Sciatic nerve (tissue), 2 donors: Measurements from ENCODE around the gene FAM193B. TPM values are rescaled to one million over a fixed set of nuclear protein-coding genes. Genes with fewer than 3 reads are reported as not detected.

Experiments used
- ATAC-seq: fragments of 200-7000 bp; cut with Tn5 transposase; one replicate; pipeline ENCODE4 v1.9.1; 2020; ENCODE audit warnings: mild to moderate bottlenecking, moderate library complexity
- DNase-seq: peaks from one replicate; pipeline ENCODE4 v3.0.0-alpha.2; 2020; ENCODE audit warnings: low spot score
- intact Hi-C: fragments of 100-400 bp; cut with DNase I; formaldehyde crosslinking; loops from one replicate; pipeline ENCODE4 v1.14.2; 2022
- total RNA-seq: library from RNA; stranded (reverse); fragmentation: NEBNext Ultra II Directional; extraction: Animal tissue kit (Norgen Biotek cat#: 25700); gene quantifications from one replicate; pipeline ENCODE4 v1.2.1, GENCODE V29; 2021
- donor health status: DM: no; HTN: no; CAD: no.
- donor health status: DM: no; HTN: no; CAD: no.

FAM193B gene
- total RNA-seq, 1 donor from 2014 or later, result 113 TPM

DNA sequence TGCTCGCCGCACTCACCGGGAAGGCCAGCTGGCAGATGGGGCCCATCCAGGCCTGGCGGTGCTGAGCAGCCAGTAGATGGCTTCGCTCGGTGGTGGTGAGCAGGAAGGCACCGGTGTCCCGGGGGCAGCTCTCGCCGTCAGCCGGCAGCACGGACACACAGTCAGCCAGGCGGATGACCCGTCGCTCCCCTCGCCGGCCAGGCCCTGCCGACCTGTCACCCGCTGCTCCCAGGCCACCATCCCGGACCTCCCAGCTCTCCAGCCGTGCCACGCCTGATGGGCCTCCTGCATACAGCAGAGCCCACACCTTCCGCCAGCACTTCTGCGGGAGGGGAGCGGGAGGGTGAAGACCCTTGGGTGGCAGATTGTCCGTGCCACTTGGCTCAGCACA, 46.1 kb downstream of the FAM193B start:
- no peak for DNase-seq
- ATAC-seq, result no peak
- intact Hi-C loops, result no loop called here

DNA sequence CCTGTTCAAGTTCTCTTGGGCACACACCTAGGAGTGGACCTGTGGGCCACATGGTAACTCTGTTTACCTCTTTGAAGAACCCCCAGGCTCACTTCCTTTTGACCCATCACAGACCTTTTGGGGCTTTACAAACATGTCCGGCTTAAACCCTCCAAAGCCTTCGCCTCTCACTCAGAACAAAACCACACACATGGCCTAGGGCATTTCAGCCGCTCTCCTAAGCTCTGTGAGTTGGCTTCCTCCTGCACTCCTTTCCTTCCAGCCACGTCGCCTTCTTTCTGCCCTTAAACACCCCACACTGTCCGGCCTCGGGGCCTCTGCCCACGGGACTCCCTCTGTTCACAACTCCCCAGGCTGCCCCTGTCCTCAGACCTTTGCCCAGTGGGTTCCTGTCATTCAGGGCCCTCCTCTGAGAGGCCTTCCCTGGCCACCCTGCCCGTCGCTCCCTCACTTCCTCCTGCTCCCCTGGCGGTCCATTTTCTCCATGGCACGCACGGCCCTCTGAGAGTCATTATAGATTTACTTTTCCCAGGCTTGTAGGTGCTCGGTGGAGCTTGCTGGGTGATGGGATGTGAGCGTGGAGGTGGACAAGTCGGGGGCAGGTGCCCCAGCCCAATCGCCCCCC, 46.7 kb downstream of the FAM193B start:
- DNase-seq, result no peak
- intact Hi-C loops, result no loop called here
- ATAC-seq, result no peak

DNA sequence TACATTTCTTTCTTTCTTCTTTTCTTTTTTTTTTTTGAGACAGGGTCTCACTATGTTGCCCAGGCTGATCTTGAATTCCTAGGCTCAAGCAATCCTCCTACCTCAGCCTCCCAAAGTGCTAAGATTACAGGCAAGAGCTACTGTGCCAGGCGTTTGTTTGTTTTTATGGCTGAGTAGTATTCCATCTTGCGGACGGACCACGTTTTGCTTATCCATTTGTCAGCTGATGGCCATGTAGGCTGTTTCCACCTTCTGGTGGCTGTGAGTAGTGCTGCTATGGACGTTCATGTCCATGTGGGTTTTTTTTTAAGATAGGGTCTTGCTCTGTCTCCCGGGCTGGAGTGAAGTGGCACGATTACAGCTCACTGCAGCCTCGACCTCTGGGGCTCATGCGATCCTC, 47.2 kb downstream of the FAM193B start:
- DNase-seq (no peak), ATAC-seq (no peak)
- intact Hi-C loops, result no loop called here

DNA sequence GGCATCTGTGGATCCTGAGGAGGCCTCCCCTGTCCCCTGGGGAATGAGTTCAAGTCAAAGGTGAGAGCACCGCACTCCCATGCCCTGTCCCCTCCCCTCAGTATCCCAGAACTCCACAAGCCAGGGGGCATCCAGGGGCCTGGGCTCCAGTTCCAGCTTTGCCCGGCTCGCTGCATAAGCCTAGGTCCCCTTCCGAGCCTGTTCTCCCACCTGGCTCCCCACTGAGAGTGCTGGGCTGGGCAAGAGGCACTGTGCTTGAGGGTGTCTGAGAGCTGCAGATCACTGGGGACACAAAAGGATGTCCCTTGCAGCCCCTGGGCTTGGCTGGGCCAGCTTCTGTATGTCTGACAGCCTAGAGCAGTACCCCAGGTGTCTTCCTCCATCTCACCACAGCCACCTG, 49.3 kb downstream of the FAM193B start:
- no peak for ATAC-seq

GRCh38 chr5:177504086-177505056, 50.0 kb downstream of the FAM193B start:
- ATAC-seq (no peak), DNase-seq (no peak)
- intact Hi-C loops, result loop anchor here (5.0 kb wide), 1 partner anchor 112 kb away; no protein-coding TSS in a partner anchor

More for the DNA sequence above, 49.3 kb downstream of the FAM193B start:
- DNase-seq, result no peak
- intact Hi-C loops, result no loop called here

- DNase-seq (no peak), ATAC-seq (no peak)
- intact Hi-C loops, result loop anchor here (5.0 kb wide), 1 partner anchor 111 kb away; no protein-coding TSS in a partner anchor
These were observed 50.8 kb downstream of the FAM193B start for GRCh38 chr5:177503351-177504085.

DNA sequence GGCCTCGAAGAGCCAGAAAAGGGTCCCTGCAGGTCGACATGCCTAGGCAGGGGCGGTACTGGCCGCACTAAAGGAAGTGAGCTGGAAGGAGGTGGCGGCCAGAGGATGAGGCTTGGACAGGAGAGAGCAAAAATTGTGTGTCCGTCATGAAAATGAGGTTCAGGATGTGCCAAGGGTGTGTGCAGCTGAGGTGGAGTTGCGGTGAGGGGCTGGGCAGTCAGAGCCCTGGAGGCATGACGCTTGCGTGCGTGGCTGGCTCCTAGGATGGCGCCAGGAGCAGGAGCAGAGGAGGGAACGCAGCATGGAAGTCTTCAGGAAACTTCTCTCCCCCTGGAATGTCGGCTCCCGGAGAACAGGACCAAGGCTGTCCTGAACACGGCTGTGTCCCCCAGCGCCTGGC, 51.5 kb downstream of the FAM193B start:
- intact Hi-C loops, result loop anchor here (5.0 kb wide), 1 partner anchor 111 kb away; no protein-coding TSS in a partner anchor
- DNase-seq (no peak), ATAC-seq (no peak)

DNA sequence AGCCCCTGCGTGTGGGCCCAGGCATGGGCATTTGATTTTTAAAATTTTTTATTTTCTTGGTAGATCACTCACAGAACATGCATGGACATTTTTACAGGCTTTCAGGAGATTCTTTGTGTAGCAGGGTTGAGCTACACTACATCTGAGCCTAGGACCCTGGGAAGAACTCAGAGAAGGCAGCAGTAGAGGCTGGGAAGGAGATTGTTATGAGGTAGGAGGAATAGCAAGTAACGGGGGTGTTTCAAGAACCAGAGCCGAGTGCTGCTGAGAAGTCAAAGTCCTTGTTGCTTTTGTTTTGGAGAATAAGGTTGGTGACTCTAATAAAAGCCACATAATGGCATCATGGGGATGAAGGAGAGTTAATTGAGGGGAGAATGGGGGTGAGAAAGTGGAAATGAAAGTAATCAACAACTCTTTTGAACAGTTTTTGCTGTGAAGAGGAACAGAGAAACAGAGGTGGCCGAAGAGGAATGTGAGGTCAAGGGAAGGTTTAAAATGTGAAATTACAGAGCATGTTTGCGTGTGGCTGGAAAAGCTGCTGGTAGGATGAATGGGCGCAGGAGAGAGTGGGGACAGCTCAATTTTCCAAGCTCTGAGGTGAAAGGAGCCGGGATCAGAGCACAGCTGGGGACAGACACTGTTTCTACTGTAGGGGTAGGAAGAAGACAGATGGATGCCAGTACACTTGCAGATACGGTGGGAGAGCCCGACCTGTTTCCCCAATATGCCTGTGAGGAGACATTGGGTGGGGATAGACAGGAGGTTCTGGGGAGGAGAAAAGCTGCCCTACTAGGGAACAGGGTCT, 52.3 kb downstream of the FAM193B start:
- intact Hi-C loops, result loop anchor here (5.0 kb wide), 1 partner anchor 110 kb away; no protein-coding TSS in a partner anchor
- no peak for ATAC-seq
- no peak for DNase-seq

- intact Hi-C loops, result loop anchor here (5.0 kb wide), 1 partner anchor 109 kb away; no protein-coding TSS in a partner anchor
These were observed 53.5 kb downstream of the FAM193B start for GRCh38 chr5:177500685-177501522.

DNA sequence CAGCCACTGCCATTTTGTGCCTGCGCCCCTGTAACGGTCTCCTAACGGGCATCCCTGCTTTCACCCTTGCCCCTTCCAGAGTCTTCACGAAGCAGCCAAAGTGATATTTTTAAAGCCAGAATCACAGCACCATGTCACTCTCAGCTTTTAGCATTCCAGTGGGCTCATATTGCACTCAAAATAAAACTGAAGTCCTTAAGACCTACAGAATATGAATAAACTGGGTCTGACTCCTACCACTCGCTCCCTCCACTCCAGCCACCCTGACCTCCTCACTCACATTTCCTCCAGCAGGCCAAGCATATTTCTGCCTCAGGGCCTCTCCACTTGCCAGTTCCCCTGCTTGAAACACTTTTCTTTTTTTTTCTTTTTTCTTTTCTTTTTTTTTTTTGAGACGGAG, 54.5 kb downstream of the FAM193B start:
- ATAC-seq (no peak), DNase-seq (no peak)
- intact Hi-C loops, result loop anchor here (5.0 kb wide), 1 partner anchor 108 kb away; no protein-coding TSS in a partner anchor

More at GRCh38 chr5:177500685-177501522, 53.5 kb downstream of the FAM193B start:
- DNase-seq (peak; percentile 97), ATAC-seq (peak; percentile 66)

DNA sequence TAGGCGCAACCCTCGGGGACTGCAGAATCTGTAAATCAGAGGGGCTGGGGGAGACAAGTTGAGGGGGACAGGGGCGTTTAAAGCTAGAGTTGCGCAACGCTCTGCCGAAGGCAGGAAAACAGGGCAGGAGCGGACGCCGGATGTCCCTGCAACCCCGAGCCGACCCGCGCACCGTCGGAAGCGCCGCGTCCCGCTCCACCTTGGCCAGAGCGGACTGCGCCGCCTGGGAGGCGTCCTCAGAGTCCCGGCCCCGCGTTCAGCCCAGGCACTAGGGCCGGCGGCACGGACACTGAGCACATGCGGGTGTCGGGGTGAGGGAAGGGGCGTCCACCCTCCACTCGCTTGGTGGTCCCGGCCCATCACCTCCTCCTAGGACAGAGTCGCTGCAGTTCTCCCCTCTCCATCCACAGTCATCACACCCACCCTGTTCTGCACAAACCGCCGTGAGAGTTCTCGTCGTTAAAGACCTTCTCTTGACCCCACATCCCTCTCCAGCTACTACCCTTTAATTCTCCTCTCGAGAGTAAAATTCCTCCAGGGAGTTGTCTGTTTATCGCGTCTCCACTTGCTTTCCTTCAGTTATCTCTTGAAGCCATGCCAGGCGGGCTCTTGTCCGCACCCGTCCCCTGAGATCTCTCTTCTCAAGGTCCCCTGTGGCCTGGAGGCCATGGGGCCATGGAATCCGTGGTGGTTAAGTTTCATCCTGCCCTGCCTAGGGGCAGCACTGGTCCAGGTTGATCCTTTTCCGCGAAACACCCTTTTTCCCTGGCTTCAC, 56.2 kb downstream of the FAM193B start:
- intact Hi-C loops, result no loop called here
- peak; percentile 82 for DNase-seq
- ATAC-seq, result peak; percentile 25

GRCh38 chr5:177497292-177498012, 56.9 kb downstream of the FAM193B start, which contains the start of gene PDLIM7:
PDLIM7 (minus strand) TSS chr5:177497604; CDS start chr5:177496512, 1,092 bp downstream.
- intact Hi-C loops, result no loop called here
- ATAC-seq (peak; percentile 89), DNase-seq (peak; percentile 98)

DNA sequence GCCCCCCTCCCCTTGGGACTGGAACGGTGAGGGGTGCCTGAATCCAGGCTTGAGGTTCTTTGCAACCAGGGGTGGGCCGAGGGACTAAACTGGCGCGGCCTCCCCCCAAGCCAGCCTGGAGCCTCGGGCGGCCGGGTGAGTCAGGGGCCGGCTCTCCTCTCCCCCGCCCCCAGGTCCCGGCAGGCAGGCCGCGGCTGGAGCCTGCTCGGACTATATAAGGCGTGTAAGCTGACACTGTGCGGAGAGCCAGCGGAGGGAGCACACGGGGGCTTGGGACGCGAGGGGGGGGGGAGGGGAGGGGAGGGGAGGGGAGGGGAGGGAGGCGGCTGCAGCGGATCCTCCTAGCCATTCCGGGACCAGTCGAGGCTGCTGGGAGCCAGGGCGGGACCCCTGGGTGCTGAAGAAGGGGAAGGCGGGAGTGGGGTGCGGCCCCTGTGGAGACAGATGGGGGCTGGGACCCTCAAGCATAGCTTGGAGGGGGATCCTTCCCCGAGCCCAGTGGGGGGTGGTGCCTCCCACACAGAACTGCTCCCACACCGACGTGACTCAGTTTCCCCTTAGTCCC, 57.6 kb downstream of the FAM193B start:
- DNase-seq (peak; percentile 86), ATAC-seq (peak; percentile 25)
- intact Hi-C loops, result no loop called here

GRCh38 chr5:177496070-177496726, 58.2 kb downstream of the FAM193B start:
- intact Hi-C loops, result no loop called here
- ATAC-seq, result no peak
- no peak for DNase-seq
